Activated T-cell treated with anti-CD3 and anti-CD28 coated beads for 4 hours (primary cell): Measurements from ENCODE around the gene THAP4.

ENCODE experiments used
- DNase-seq: peaks from one replicate; pipeline ENCODE4 v3.0.0-alpha.2; 2020

The THAP4 gene

GRCh38 chr2:241637018-241637794 is at the start of gene THAP4, which contains the start of gene ATG4B:
Gene THAP4, minus strand, starts transcription at chr2:241637158. Its CDS starts 141 bp downstream, at chr2:241637017.
Gene ATG4B, plus strand, starts transcription at chr2:241637693. Its CDS starts 22 bp downstream, at chr2:241637715.
- peak; percentile 57 for DNase-seq

- DNase-seq = no peak
Measured at GRCh38 chr2:241686324-241686649, 49.3 kb upstream of the THAP4 start.

GRCh38 chr2:241680827-241681599 is 44.1 kb upstream of the THAP4 start:
- no peak for DNase-seq

- no peak for DNase-seq
Measured at GRCh38 chr2:241680044-241680443, 43.1 kb upstream of the THAP4 start.

- no peak for DNase-seq
Measured at GRCh38 chr2:241678784-241679540, 42.0 kb upstream of the THAP4 start.

- DNase-seq = no peak
Measured at GRCh38 chr2:241678307-241678706, 41.3 kb upstream of the THAP4 start.

- no peak for DNase-seq
Measured at GRCh38 chr2:241677392-241677791, 40.4 kb upstream of the THAP4 start.

- no peak for DNase-seq
Measured at GRCh38 chr2:241676665-241677064, 39.7 kb upstream of the THAP4 start.

GRCh38 chr2:241675885-241676284 is 38.9 kb upstream of the THAP4 start:
- no peak for DNase-seq

GRCh38 chr2:241673797-241674725 is 37.1 kb upstream of the THAP4 start:
- DNase-seq = no peak

- DNase-seq = no peak
Measured at GRCh38 chr2:241673189-241673663, 36.3 kb upstream of the THAP4 start.

- no peak for DNase-seq
Measured at GRCh38 chr2:241672243-241673188, 35.6 kb upstream of the THAP4 start.

- no peak for DNase-seq
Measured at GRCh38 chr2:241671457-241672240, 34.7 kb upstream of the THAP4 start.

- no peak for DNase-seq
Measured at GRCh38 chr2:241670333-241671110, 33.6 kb upstream of the THAP4 start.

GRCh38 chr2:241668839-241669238 is 31.9 kb upstream of the THAP4 start:
- DNase-seq = no peak

GRCh38 chr2:241668354-241668753 is 31.4 kb upstream of the THAP4 start:
- DNase-seq = no peak

- no peak for DNase-seq
Measured at GRCh38 chr2:241666627-241667400, 29.9 kb upstream of the THAP4 start.

GRCh38 chr2:241665731-241666440 is 28.9 kb upstream of the THAP4 start:
- no peak for DNase-seq
